ENCODE measurements around the gene CD68. TPM values are rescaled to one million over a fixed set of nuclear protein-coding genes. Genes with fewer than 3 reads are reported as not detected.
"Not testable (repeated sequence)": the region's sequence is repeated elsewhere in the genome, so short reads cannot be mapped to it uniquely, and the experiment has no call there.

The CD68 gene
- total RNA-seq, 2 experiments from 2014 or later: 9.2 to 13.7 TPM

GRCh38 chr17:7615265-7615747 is 35.9 kb downstream of the CD68 start:
- Mint-ChIP-seq H3K9me3 (ENCODE audit: low read depth) (no peaks in the 10 kb centered on the region), H3K4me3 (peak overlapping the region; percentile 85), H3K27ac (peak overlapping the region; percentile 87), H3K36me3 (ENCODE audit: low read depth) (peaks cover 13% of the 10 kb centered on the region), H3K27me3 (no peaks in the 10 kb centered on the region), H3K4me1 (peaks cover 30% of the 10 kb centered on the region)
- DNase-seq (no peak), ATAC-seq (no peak)
- intact Hi-C loops (cut with DNase I, micrococcal nuclease): loop anchor here (1.0 to 5.0 kb wide), 14 partner anchors 12 to 363 kb away; partner anchors contain the start of genes SAT2 (in 2 of the 2), CNTROB (in 1 of the 2), EIF5A (in 1 of the 2) and ELP5 (in 1 of the 2)
- POLR2A ChIA-PET: interaction anchor here (0.6 to 2.4 kb wide), 11 partner anchors 12 to 505 kb away, joined by 4 to 32 read pairs (median 6); partner anchors contain the start of genes ATP1B2, MPDU1, SAT2 and TP53
- CTCF ChIA-PET: interaction anchor here (0.6 to 2.5 kb wide), 10 partner anchors 12 to 685 kb away, joined by 3 to 31 read pairs (median 5); partner anchors contain the start of genes MPDU1, SAT2, TP53 and WRAP53

- no peaks in the 10 kb centered on the region for H3K27me3 Mint-ChIP-seq
- H3K9me3 Mint-ChIP-seq (ENCODE audit: low read depth): no peaks in the 10 kb centered on the region
- no peak overlapping the region for H3K27ac Mint-ChIP-seq
- peaks cover 1% of the 10 kb centered on the region for H3K36me3 Mint-ChIP-seq (ENCODE audit: low read depth)
- no peak for DNase-seq
- ATAC-seq: no peak
- H3K4me3 Mint-ChIP-seq: no peak overlapping the region
- intact Hi-C loops (cut with DNase I, micrococcal nuclease): loop anchor here in 1 of 2 experiments (5.0 kb wide), 1 partner anchor 224 kb away; no protein-coding TSS in a partner anchor
- H3K4me1 Mint-ChIP-seq: peaks cover 2% of the 10 kb centered on the region
- ChIA-PET CTCF (interaction anchor here (0.7 to 1.1 kb wide), 2 partner anchors 58 to 147 kb away, joined by 3 read pairs; no protein-coding TSS in a partner anchor), POLR2A (no interaction called here)
These were observed 39.2 kb downstream of the CD68 start for GRCh38 chr17:7618608-7619007.

- DNase-seq: no peak
- intact Hi-C loops (cut with DNase I, micrococcal nuclease): no loop called here
- ChIA-PET POLR2A (no interaction called here), CTCF (interaction anchor here (0.8 to 1.0 kb wide), 2 partner anchors 12 to 29 kb away, joined by 3 to 4 read pairs; no protein-coding TSS in a partner anchor)
- ATAC-seq: no peak
- Mint-ChIP-seq H3K27me3 (no peaks in the 10 kb centered on the region), H3K27ac (no peak overlapping the region), H3K4me3 (no peak overlapping the region), H3K9me3 (ENCODE audit: low read depth) (no peaks in the 10 kb centered on the region), H3K4me1 (no peaks in the 10 kb centered on the region), H3K36me3 (ENCODE audit: low read depth) (no peaks in the 10 kb centered on the region)
These were observed 41.4 kb downstream of the CD68 start for GRCh38 chr17:7620835-7621234.

- H3K36me3 Mint-ChIP-seq (ENCODE audit: low read depth): peaks cover 1% of the 10 kb centered on the region
- intact Hi-C loops (cut with DNase I, micrococcal nuclease): no loop called here
- no peak overlapping the region for H3K4me3 Mint-ChIP-seq
- no peak overlapping the region for H3K27ac Mint-ChIP-seq
- no peak for DNase-seq
- H3K27me3 Mint-ChIP-seq: no peaks in the 10 kb centered on the region
- no peak for ATAC-seq
- ChIA-PET POLR2A (interaction anchor here (0.7 kb wide), 1 partner anchor 212 kb away, joined by 4 read pairs; no protein-coding TSS in a partner anchor), CTCF (no interaction called here)
- no peaks in the 10 kb centered on the region for H3K9me3 Mint-ChIP-seq (ENCODE audit: low read depth)
- H3K4me1 Mint-ChIP-seq: peaks cover 11% of the 10 kb centered on the region
These were observed 44.2 kb downstream of the CD68 start for GRCh38 chr17:7623661-7624060.

- H3K27ac Mint-ChIP-seq; H3K27me3 Mint-ChIP-seq; H3K4me3 Mint-ChIP-seq; H3K9me3 Mint-ChIP-seq (ENCODE audit: low read depth); DNase-seq; H3K36me3 Mint-ChIP-seq (ENCODE audit: low read depth); ATAC-seq; intact Hi-C loops (cut with DNase I, micrococcal nuclease); POLR2A ChIA-PET: not testable (repeated sequence)
- H3K4me1 Mint-ChIP-seq: peaks cover 11% of the 10 kb centered on the region
- CTCF ChIA-PET: interaction anchor here (1.0 kb wide), 1 partner anchor 47 kb away, joined by 3 read pairs; no protein-coding TSS in a partner anchor
These were observed 46.3 kb downstream of the CD68 start for GRCh38 chr17:7625749-7626148.

GRCh38 chr17:7626307-7626706 is 46.9 kb downstream of the CD68 start:
- POLR2A ChIA-PET: interaction anchor here (0.6 kb wide), 1 partner anchor 33 kb away, joined by 4 read pairs; no protein-coding TSS in a partner anchor
- no peak for DNase-seq
- Mint-ChIP-seq H3K36me3 (ENCODE audit: low read depth) (peaks cover 1% of the 10 kb centered on the region), H3K27ac (no peak overlapping the region), H3K9me3 (ENCODE audit: low read depth) (no peaks in the 10 kb centered on the region), H3K4me3 (peak overlapping the region; percentile 83), H3K27me3 (no peaks in the 10 kb centered on the region), H3K4me1 (peaks cover 11% of the 10 kb centered on the region)
- CTCF ChIA-PET: interaction anchor here (1.0 to 1.3 kb wide), 4 partner anchors 16 to 61 kb away, joined by 3 to 4 read pairs (median 3); partner anchors contain the start of gene TP53
- ATAC-seq: no peak
- intact Hi-C loops (cut with DNase I, micrococcal nuclease): no loop called here

GRCh38 chr17:7626956-7627249 is 47.5 kb downstream of the CD68 start:
- DNase-seq (no peak), ATAC-seq (no peak)
- Mint-ChIP-seq H3K36me3 (ENCODE audit: low read depth) (peaks cover 1% of the 10 kb centered on the region), H3K4me1 (peaks cover 11% of the 10 kb centered on the region), H3K9me3 (ENCODE audit: low read depth) (no peaks in the 10 kb centered on the region), H3K4me3 (peak overlapping the region; percentile 83), H3K27me3 (no peaks in the 10 kb centered on the region), H3K27ac (peak overlapping the region; percentile 78)
- CTCF ChIA-PET: interaction anchor here (0.6 to 1.3 kb wide), 6 partner anchors 14 to 194 kb away, joined by 3 to 4 read pairs (median 3); partner anchors contain the start of gene TP53
- intact Hi-C loops (cut with DNase I, micrococcal nuclease): loop anchor here (1.0 kb wide), 3 partner anchors 12 to 61 kb away; partner anchors contain the start of genes ATP1B2 (in 1 of the 2) and WRAP53 (in 1 of the 2)
- POLR2A ChIA-PET: interaction anchor here (1.2 to 1.5 kb wide), 3 partner anchors 12 to 61 kb away, joined by 3 to 7 read pairs (median 5); partner anchors contain the start of genes FXR2 and TP53

- POLR2A ChIA-PET: interaction anchor here (0.6 to 1.5 kb wide), 6 partner anchors 13 to 60 kb away, joined by 3 to 7 read pairs (median 4); partner anchors contain the start of genes FXR2 and TP53
- ATAC-seq: peak; percentile 94
These were observed 48.0 kb downstream of the CD68 start, which contains the start of gene SAT2 for GRCh38 chr17:7627250-7628121. Gene SAT2 (minus strand): TSS chr17:7627821. CDS start chr17:7627635, 186 bp downstream.

GRCh38 chr17:7629939-7630571 is 50.6 kb downstream of the CD68 start, which contains the start of gene SHBG:
Gene SHBG (plus strand): TSS chr17:7630135. CDS start chr17:7630173, 38 bp downstream.
- ChIA-PET POLR2A (no interaction called here), CTCF (interaction anchor here (0.6 to 4.9 kb wide), 4 partner anchors 12 to 57 kb away, joined by 3 to 20 read pairs (median 5); partner anchors contain the start of gene TP53)
- Mint-ChIP-seq H3K4me3 (no peak within 1 kb of the TSS), H3K4me1 (peaks cover 11% of the 10 kb centered on the region), H3K27me3 (no peaks in the 10 kb centered on the region), H3K36me3 (ENCODE audit: low read depth) (peaks cover 1% of the 10 kb centered on the region), H3K27ac (no peak within 1 kb of the TSS), H3K9me3 (ENCODE audit: low read depth) (no peaks in the 10 kb centered on the region)
- intact Hi-C loops (cut with DNase I, micrococcal nuclease): loop anchor here in 1 of 2 experiments (5.0 kb wide), 1 partner anchor 42 kb away; no protein-coding TSS in a partner anchor
- no peak for ATAC-seq
- DNase-seq: no peak

More at GRCh38 chr17:7627250-7628121, 48.0 kb downstream of the CD68 start, which contains the start of gene SAT2:
- H3K4me3 Mint-ChIP-seq: peak within 1 kb of the TSS; percentile 83
- peaks cover 1% of the 10 kb centered on the region for H3K36me3 Mint-ChIP-seq (ENCODE audit: low read depth)
- peak; percentile 91 for DNase-seq
- H3K27ac Mint-ChIP-seq: peak within 1 kb of the TSS; percentile 78
- intact Hi-C loops (cut with DNase I, micrococcal nuclease): loop anchor here (1.0 kb wide), 3 partner anchors 12 to 61 kb away; partner anchors contain the start of genes ATP1B2 (in 1 of the 2) and WRAP53 (in 1 of the 2)
- CTCF ChIA-PET: interaction anchor here (0.6 to 1.3 kb wide), 14 partner anchors 9 to 359 kb away, joined by 3 to 6 read pairs (median 4); partner anchors contain the start of genes FXR2 and TP53
- H3K4me1 Mint-ChIP-seq: peaks cover 11% of the 10 kb centered on the region
- H3K9me3 Mint-ChIP-seq (ENCODE audit: low read depth): no peaks in the 10 kb centered on the region
- no peaks in the 10 kb centered on the region for H3K27me3 Mint-ChIP-seq
